Keratinocyte (primary cell): Measurements from ENCODE around the gene SPEM2.

Experiments used
- EZH2 ChIP-seq: IDR thresholded peaks from one replicate; pipeline ENCODE4 v1.6.1; 2012; ENCODE audit warnings: inconsistent platforms, mild to moderate bottlenecking, low read length, moderate library complexity
- TF ChIP-seq, protein P1 (sequence below), 3 experiments: IDR thresholded peaks in 1 of 3; conservative IDR thresholded peaks in 1 of 3; optimal IDR thresholded peaks in 1 of 3; 2 replicates in 2 of 3; 3 replicates in 1 of 3; pipeline versions ENCODE3 to v1.5.1; 2011; ENCODE audit warnings: low read length in 3 of 3, mild to moderate bottlenecking in 3 of 3, moderate library complexity in 2 of 3, control low read depth in 1 of 3, inconsistent platforms in 1 of 3; ENCODE audit not compliant: insufficient read depth in 2 of 3; ENCODE audit errors: extremely low read depth in 1 of 3

- TF ChIP-seq EZH2: no peak
- TF ChIP-seq, protein P1, sequence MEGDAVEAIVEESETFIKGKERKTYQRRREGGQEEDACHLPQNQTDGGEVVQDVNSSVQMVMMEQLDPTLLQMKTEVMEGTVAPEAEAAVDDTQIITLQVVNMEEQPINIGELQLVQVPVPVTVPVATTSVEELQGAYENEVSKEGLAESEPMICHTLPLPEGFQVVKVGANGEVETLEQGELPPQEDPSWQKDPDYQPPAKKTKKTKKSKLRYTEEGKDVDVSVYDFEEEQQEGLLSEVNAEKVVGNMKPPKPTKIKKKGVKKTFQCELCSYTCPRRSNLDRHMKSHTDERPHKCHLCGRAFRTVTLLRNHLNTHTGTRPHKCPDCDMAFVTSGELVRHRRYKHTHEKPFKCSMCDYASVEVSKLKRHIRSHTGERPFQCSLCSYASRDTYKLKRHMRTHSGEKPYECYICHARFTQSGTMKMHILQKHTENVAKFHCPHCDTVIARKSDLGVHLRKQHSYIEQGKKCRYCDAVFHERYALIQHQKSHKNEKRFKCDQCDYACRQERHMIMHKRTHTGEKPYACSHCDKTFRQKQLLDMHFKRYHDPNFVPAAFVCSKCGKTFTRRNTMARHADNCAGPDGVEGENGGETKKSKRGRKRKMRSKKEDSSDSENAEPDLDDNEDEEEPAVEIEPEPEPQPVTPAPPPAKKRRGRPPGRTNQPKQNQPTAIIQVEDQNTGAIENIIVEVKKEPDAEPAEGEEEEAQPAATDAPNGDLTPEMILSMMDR (optimal IDR thresholded peaks at IDR 0.05 in 1 of 3, IDR thresholded peaks at IDR 0.05 in 1 of 3, conservative IDR thresholded peaks at IDR 0.05 in 1 of 3; ENCODE audit: extremely low read depth in 1 of 3, insufficient read depth in 2 of 3, low read length in 3 of 3): no peak
Observed at GRCh38 chr17:7421186-7421585, 4.2 kb upstream of the SPEM2 start.
